ENCODE measurements around the gene ZNF621.

GRCh38 chr3:40516201-40516600 is 8.6 kb upstream of the ZNF621 start:
- no peak for TF ChIP-seq CTCF (conservative IDR thresholded peaks at IDR 0.05)
- TF ChIP-seq ZFX (IDR thresholded peaks at IDR 0.05): no peak

All from C4-2B (cell line).